Measurements from ENCODE around the gene CAMTA1. TPM values are rescaled to one million over a fixed set of nuclear protein-coding genes. Genes with fewer than 3 reads are reported as not detected.

The CAMTA1 gene
- polyA plus RNA-seq, 1 of the 3 experiments (the other 2 are of a cell fraction) = 63.1 TPM

DNA sequence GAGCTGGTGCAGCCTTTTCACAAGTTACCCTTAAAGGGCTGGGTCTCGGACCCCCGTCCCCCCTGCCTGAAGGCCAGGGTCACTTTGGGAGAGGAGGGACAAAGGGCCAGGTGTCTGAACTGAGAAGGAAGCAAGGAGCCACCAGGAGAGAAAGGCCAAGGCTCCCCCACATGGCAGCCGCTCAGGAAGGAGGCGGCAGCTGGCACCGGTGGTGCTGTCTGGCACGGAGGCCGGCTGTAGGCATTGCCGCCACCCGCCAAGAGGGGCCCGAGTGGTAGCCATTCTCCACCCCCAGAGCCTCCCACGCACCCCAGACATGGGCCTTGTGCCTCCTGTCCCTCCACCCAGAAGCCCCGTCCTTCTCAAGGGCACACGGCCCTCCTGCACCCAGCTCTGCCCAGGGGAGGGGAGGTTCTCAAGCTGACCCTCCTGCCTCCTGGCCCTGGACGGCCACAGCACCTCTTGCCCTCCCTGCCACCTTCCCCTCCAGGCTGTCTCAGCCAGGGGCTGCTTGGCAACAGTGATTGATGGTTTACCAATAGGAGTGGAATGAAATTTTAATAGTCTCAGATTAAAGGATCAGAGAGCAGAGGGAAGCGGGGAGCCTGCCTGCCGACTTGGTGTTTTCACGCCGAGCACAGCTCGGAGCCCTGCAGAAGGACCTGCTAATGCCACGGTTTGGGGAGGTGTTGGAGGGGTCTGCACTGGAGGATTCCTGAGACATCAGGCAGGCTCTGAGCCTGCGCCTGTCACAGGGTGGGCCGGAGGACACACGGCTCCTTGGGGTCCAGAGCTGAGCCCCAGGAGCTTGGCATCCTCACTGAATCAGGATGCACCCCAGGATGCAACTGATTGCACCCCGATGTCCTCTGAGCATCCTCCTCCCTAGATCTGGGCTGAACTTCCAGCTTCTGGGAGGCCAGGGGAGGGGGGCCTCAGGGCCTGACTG is 773.9 kb downstream of the CAMTA1 start (continued):
- no peak for TF ChIP-seq RAD21 (IDR thresholded peaks at IDR 0.05; ENCODE audit: low read length)
- TF ChIP-seq SMC3 (IDR thresholded peaks at IDR 0.05; ENCODE audit: low read depth, low read length) = no peak
- TF ChIP-seq FOSL2 (IDR thresholded peaks at IDR 0.05; ENCODE audit: borderline replicate concordance, low read depth) = no peak
- TF ChIP-seq TCF12 (IDR thresholded peaks at IDR 0.05) = no peak
- no peak for TF ChIP-seq MXI1 (IDR thresholded peaks at IDR 0.05; ENCODE audit: low read depth, low read length)
- TF ChIP-seq, protein P1, sequence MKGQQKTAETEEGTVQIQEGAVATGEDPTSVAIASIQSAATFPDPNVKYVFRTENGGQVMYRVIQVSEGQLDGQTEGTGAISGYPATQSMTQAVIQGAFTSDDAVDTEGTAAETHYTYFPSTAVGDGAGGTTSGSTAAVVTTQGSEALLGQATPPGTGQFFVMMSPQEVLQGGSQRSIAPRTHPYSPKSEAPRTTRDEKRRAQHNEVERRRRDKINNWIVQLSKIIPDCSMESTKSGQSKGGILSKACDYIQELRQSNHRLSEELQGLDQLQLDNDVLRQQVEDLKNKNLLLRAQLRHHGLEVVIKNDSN (IDR thresholded peaks at IDR 0.05; ENCODE audit: borderline replicate concordance, low read depth) = no peak
- no peak for TF ChIP-seq JUND (IDR thresholded peaks at IDR 0.05)
- TF ChIP-seq RFX5 (IDR thresholded peaks at IDR 0.05; ENCODE audit: low read length) = no peak

DNA sequence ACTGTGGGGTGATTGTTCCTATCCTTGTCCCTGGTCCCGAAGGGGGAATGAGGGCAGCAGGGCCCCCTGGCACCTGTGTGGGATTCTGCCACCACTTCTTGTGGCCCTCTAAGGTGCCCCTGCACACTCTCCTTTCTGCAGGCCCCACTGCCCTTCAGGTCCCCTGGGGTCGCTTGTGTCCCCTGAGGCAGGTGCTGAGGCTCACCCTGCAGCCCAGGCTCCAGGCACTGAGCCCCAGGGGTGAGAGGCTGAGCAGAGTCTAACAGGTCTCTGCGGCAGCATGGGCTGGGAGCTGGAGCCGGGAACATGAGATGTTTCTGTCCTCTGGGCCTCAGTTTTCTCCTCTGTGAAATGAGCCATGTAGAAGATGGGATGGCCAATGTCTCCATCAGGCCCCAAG is 774.9 kb downstream of the CAMTA1 start:
- Histone ChIP-seq H3F3A (replicated peaks; ENCODE audit: insufficient read depth) (no peaks in the 10 kb centered on the region), H3K27me3 (ENCODE audit: insufficient read depth) (no peaks in the 10 kb centered on the region), H4K20me1 (ENCODE audit: insufficient read depth) (no peaks in the 10 kb centered on the region), H3K36me3 (replicated peaks in 1 of 2; ENCODE audit: control insufficient read depth in 1 of 2, insufficient read depth in 2 of 2, low read length in 1 of 2) (no peaks in the 10 kb centered on the region), H3K27ac (ENCODE audit: low read depth in 2 of 2, low read length in 1 of 2) (peak overlapping the region in 1 of 2 experiments; percentile 100; a peak in 2 of 4 replicates), H2AFZ (ENCODE audit: low read depth) (no peak overlapping the region), H3K9me3 (no peaks in the 10 kb centered on the region), H3K9ac (no peak overlapping the region), H3K9me2 (no peaks in the 10 kb centered on the region), H3K4me3 (ENCODE audit: low read depth in 2 of 2, low read length in 1 of 2) (no peak overlapping the region), H3K4me1 (ENCODE audit: control insufficient read depth in 1 of 2, insufficient read depth in 2 of 2, low read depth in 1 of 2, low read length in 1 of 2) (peaks cover 0 to 82% of the 10 kb centered on the region in 2 experiments; a peak in 2 of 4 replicates), H3K79me2 (ENCODE audit: insufficient read depth) (no peaks in the 10 kb centered on the region), H3K4me2 (no peak overlapping the region)
- ChIA-PET CTCF (interaction anchor here (0.8 to 3.4 kb wide), 12 partner anchors 9 to 126 kb away, joined by 3 to 21 read pairs (median 4); no protein-coding TSS in a partner anchor), POLR2A (interaction anchor here (0.6 to 5.9 kb wide), 2 partner anchors 24 to 73 kb away, joined by 3 to 43 read pairs; no protein-coding TSS in a partner anchor)
- no peak for TF ChIP-seq RAD21 (IDR thresholded peaks at IDR 0.05; ENCODE audit: low read length)
- TF ChIP-seq EZH2phosphoT487 (IDR thresholded peaks at IDR 0.05; ENCODE audit: borderline replicate concordance, low read depth) = no peak
- no peak for TF ChIP-seq TEAD4 (IDR thresholded peaks at IDR 0.05; ENCODE audit: borderline replicate concordance, insufficient read depth)
- TF ChIP-seq, protein P2, sequence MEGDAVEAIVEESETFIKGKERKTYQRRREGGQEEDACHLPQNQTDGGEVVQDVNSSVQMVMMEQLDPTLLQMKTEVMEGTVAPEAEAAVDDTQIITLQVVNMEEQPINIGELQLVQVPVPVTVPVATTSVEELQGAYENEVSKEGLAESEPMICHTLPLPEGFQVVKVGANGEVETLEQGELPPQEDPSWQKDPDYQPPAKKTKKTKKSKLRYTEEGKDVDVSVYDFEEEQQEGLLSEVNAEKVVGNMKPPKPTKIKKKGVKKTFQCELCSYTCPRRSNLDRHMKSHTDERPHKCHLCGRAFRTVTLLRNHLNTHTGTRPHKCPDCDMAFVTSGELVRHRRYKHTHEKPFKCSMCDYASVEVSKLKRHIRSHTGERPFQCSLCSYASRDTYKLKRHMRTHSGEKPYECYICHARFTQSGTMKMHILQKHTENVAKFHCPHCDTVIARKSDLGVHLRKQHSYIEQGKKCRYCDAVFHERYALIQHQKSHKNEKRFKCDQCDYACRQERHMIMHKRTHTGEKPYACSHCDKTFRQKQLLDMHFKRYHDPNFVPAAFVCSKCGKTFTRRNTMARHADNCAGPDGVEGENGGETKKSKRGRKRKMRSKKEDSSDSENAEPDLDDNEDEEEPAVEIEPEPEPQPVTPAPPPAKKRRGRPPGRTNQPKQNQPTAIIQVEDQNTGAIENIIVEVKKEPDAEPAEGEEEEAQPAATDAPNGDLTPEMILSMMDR (IDR thresholded peaks at IDR 0.05) = no peak
- TF ChIP-seq NFIC (IDR thresholded peaks at IDR 0.05; ENCODE audit: borderline replicate concordance) = no peak
- TF ChIP-seq, protein P1 (IDR thresholded peaks at IDR 0.05; ENCODE audit: borderline replicate concordance, low read depth) = no peak
- TF ChIP-seq FOXM1 (IDR thresholded peaks at IDR 0.05; ENCODE audit: low read depth) = no peak
- TF ChIP-seq, protein P3, sequence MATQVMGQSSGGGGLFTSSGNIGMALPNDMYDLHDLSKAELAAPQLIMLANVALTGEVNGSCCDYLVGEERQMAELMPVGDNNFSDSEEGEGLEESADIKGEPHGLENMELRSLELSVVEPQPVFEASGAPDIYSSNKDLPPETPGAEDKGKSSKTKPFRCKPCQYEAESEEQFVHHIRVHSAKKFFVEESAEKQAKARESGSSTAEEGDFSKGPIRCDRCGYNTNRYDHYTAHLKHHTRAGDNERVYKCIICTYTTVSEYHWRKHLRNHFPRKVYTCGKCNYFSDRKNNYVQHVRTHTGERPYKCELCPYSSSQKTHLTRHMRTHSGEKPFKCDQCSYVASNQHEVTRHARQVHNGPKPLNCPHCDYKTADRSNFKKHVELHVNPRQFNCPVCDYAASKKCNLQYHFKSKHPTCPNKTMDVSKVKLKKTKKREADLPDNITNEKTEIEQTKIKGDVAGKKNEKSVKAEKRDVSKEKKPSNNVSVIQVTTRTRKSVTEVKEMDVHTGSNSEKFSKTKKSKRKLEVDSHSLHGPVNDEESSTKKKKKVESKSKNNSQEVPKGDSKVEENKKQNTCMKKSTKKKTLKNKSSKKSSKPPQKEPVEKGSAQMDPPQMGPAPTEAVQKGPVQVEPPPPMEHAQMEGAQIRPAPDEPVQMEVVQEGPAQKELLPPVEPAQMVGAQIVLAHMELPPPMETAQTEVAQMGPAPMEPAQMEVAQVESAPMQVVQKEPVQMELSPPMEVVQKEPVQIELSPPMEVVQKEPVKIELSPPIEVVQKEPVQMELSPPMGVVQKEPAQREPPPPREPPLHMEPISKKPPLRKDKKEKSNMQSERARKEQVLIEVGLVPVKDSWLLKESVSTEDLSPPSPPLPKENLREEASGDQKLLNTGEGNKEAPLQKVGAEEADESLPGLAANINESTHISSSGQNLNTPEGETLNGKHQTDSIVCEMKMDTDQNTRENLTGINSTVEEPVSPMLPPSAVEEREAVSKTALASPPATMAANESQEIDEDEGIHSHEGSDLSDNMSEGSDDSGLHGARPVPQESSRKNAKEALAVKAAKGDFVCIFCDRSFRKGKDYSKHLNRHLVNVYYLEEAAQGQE (IDR thresholded peaks at IDR 0.05; ENCODE audit: low read depth, low read length) = no peak
- no peak for TF ChIP-seq TCF12 (IDR thresholded peaks at IDR 0.05)
- 62% methylated on average over 3 of the region's 4 CpGs for WGBS (ENCODE audit: low lambda C conversion rate)
- no peak for DNase-seq
